ENCODE results near the gene OXT. TPM values are rescaled to one million over a fixed set of nuclear protein-coding genes. Genes with fewer than 3 reads are reported as not detected.

Gene OXT
- total RNA-seq, 4 donors from 2014 or later, result 1.8 TPM; not detected in 3

GRCh38 chr20:3107464-3108025, 36.1 kb downstream of the OXT start:
- Histone ChIP-seq H3K27ac (no peak overlapping the region), H3K4me3 (no peak overlapping the region), H3K27me3 (no peaks in the 10 kb centered on the region), H3K9me3 (no peaks in the 10 kb centered on the region), H3K36me3 (peaks cover 0 to 66% (median 6%) of the 10 kb centered on the region in 3 donors), H3K4me1 (no peaks in the 10 kb centered on the region)
- WGBS, 2 donors, result 74 to 78% methylated on average over 4 to 12 of the region's 12 CpGs
- no peak for TF ChIP-seq EP300 (IDR thresholded peaks at IDR 0.05)
- TF ChIP-seq, protein P1, sequence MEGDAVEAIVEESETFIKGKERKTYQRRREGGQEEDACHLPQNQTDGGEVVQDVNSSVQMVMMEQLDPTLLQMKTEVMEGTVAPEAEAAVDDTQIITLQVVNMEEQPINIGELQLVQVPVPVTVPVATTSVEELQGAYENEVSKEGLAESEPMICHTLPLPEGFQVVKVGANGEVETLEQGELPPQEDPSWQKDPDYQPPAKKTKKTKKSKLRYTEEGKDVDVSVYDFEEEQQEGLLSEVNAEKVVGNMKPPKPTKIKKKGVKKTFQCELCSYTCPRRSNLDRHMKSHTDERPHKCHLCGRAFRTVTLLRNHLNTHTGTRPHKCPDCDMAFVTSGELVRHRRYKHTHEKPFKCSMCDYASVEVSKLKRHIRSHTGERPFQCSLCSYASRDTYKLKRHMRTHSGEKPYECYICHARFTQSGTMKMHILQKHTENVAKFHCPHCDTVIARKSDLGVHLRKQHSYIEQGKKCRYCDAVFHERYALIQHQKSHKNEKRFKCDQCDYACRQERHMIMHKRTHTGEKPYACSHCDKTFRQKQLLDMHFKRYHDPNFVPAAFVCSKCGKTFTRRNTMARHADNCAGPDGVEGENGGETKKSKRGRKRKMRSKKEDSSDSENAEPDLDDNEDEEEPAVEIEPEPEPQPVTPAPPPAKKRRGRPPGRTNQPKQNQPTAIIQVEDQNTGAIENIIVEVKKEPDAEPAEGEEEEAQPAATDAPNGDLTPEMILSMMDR (IDR thresholded peaks at IDR 0.05), result no peak
- TF ChIP-seq POLR2A (IDR thresholded peaks at IDR 0.05), result no peak
- no peak for DNase-seq (ENCODE audit: low spot score in 2 of 2)

DNA sequence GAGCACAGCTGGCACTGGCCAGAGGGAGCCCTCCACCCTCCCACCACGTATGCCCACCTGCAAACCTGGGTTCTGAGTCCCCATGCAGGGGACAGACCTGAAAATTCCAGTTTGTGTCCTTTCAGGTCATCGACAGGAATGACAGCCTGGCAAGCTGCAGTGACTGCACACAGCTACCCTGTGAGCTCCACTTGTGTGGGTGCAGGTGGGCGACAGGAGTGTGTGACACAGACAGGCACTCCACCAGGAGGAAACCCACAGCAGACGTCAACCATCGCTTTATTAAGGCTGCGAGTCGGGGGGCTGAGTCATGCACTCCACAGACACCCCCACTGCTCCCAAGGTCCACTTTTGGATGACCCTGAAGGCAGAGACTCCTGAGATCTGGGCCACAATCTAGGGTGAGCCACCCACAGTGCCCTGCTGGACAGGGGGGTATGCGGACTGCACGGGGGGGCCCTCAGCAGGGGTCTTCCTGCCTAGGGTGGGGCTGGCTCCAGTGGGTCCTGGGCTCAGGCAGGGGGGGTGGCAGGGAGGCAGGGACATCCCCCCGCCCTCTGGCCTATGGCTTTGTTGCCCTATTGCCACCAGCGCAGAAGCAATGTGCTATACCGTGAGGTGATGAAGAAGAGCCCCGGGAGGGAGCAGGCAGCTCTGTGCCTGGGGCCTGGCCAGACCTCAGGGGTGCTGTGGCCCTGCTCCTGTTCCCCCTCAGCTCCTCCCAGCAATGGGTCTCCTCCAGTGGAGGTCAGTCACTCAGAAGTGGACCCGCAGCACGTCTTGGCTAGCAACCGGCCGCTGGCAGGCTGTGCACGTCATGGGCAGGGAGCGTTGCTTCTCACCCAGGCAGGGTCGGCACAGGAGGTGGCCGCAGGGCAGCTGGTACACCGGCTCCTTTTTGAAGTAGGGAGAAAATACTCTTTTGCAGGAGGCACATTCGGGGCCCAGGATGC, 38.2 kb downstream of the OXT start:
- 88 to 90% methylated on average over 6 to 20 of the region's 23 CpGs for WGBS, 2 donors
- TF ChIP-seq POLR2A (IDR thresholded peaks at IDR 0.05) (no peak), EP300 (IDR thresholded peaks at IDR 0.05) (no peak)
- TF ChIP-seq, protein P1 (IDR thresholded peaks at IDR 0.05), result no peak
- Histone ChIP-seq H3K4me1 (no peaks in the 10 kb centered on the region), H3K27me3 (no peaks in the 10 kb centered on the region), H3K27ac (no peak overlapping the region), H3K36me3 (peaks cover 0 to 84% (median 6%) of the 10 kb centered on the region in 3 donors), H3K9me3 (no peaks in the 10 kb centered on the region), H3K4me3 (no peak overlapping the region)
- no peak for DNase-seq (ENCODE audit: low spot score in 2 of 2)

- TF ChIP-seq POLR2A (IDR thresholded peaks at IDR 0.05) (no peak), EP300 (IDR thresholded peaks at IDR 0.05) (no peak)
- TF ChIP-seq, protein P1 (IDR thresholded peaks at IDR 0.05), result no peak
- Histone ChIP-seq H3K4me1 (peaks cover 0 to 11% (median 2%) of the 10 kb centered on the region in 4 donors), H3K9me3 (no peaks in the 10 kb centered on the region), H3K4me3 (no peak overlapping the region), H3K36me3 (peaks cover 0 to 80% (median 6%) of the 10 kb centered on the region in 3 donors), H3K27me3 (no peaks in the 10 kb centered on the region), H3K27ac (no peak overlapping the region)
- no peak for DNase-seq (ENCODE audit: low spot score in 2 of 2)
- 85 to 88% methylated on average over 7 of the region's 7 CpGs for WGBS, 2 donors
Observed at GRCh38 chr20:3111507-3111906, 40.1 kb downstream of the OXT start.

DNA sequence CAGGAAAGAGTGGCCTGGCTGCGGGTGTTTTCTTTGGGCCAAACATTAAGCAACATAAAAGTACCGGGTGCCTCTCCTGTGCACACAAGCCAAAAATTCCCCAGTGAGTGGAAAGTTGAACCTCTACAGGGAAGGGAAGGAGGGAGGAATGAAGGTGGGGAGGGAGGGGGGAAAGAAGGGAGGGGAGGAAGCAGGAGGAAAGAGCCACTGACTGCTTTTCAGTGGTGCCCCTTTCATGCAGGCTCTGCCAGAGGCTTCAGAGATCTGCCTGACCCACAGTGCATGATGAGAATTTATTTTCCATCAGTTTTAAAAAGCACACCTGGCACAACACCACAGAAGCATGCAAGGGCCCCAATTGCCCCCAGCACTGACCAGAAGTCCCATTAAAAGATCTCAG, 40.6 kb downstream of the OXT start:
- no peak for TF ChIP-seq POLR2A (IDR thresholded peaks at IDR 0.05)
- TF ChIP-seq, protein P1 (IDR thresholded peaks at IDR 0.05), result no peak
- no peak for TF ChIP-seq EP300 (IDR thresholded peaks at IDR 0.05)
- Histone ChIP-seq H3K36me3 (peaks cover 0 to 75% (median 6%) of the 10 kb centered on the region in 3 donors), H3K27me3 (no peaks in the 10 kb centered on the region), H3K9me3 (no peaks in the 10 kb centered on the region), H3K4me3 (no peak overlapping the region), H3K27ac (no peak overlapping the region), H3K4me1 (peaks cover 0 to 11% (median 2%) of the 10 kb centered on the region in 4 donors)
- WGBS, 2 donors, result 74 to 76% methylated on average over 2 of the region's 2 CpGs
- no peak for DNase-seq (ENCODE audit: low spot score in 2 of 2)
